Kidney epithelial cell (primary cell): Measurements from ENCODE around the gene N4BP2L1. TPM values are rescaled to one million over a fixed set of nuclear protein-coding genes. Genes with fewer than 3 reads are reported as not detected.

Experiments
- DNase-seq: peaks from one replicate; pipeline ENCODE4 v3.0.0-alpha.2; 2010; ENCODE audit warnings: low read depth
- H3K27me3 ChIP-seq: 2 replicates; pipeline ENCODE4 v1.6.0; 2011; ENCODE audit warnings: low read length; ENCODE audit not compliant: control insufficient read depth, insufficient read depth
- H3K36me3 ChIP-seq: 2 replicates; pipeline ENCODE4 v1.5.1; 2011; ENCODE audit warnings: low read length; ENCODE audit not compliant: control insufficient read depth, insufficient read depth
- H3K4me3 ChIP-seq: 2 replicates; pipeline ENCODE4 v1.5.1; 2011; ENCODE audit warnings: low read depth, mild to moderate bottlenecking, control low read depth, low read length
- CTCF ChIP-seq: IDR thresholded peaks from 2 replicates; pipeline ENCODE4 v1.5.1; 2011; ENCODE audit warnings: mild to moderate bottlenecking, moderate library complexity, low read length, control low read depth, inconsistent platforms; ENCODE audit not compliant: insufficient read depth, poor library complexity, severe bottlenecking
- total RNA-seq: library from RNA; depleted of rRNA; stranded (reverse); fragments of >200 nt; gene quantifications from 2 replicates; pipeline ENCODE4 v1.2.3, GENCODE V29; 2015

N4BP2L1 gene
- total RNA-seq, 1 donor from 2014 or later, result 4.4 TPM

GRCh38 chr13:32472194-32472621 lies 44.3 kb upstream of the N4BP2L1 start:
- Histone ChIP-seq H3K4me3 (no peak overlapping the region), H3K27me3 (no peaks in the 10 kb centered on the region), H3K36me3 (no peaks in the 10 kb centered on the region)
- no peak for DNase-seq
- TF ChIP-seq CTCF, result no peak

GRCh38 chr13:32471187-32471922 lies 43.4 kb upstream of the N4BP2L1 start:
- TF ChIP-seq CTCF, result no peak
- DNase-seq, result no peak
- no peaks in the 10 kb centered on the region for H3K27me3 ChIP-seq
- H3K4me3 ChIP-seq, result no peak overlapping the region
- no peaks in the 10 kb centered on the region for H3K36me3 ChIP-seq

- Histone ChIP-seq H3K27me3 (no peaks in the 10 kb centered on the region), H3K36me3 (no peaks in the 10 kb centered on the region), H3K4me3 (no peak overlapping the region)
- no peak for TF ChIP-seq CTCF
- DNase-seq, result no peak
Measured at GRCh38 chr13:32468502-32469142, 40.7 kb upstream of the N4BP2L1 start.

GRCh38 chr13:32456591-32456990 lies 28.7 kb upstream of the N4BP2L1 start:
- H3K36me3 ChIP-seq, result no peaks in the 10 kb centered on the region
- no peak for DNase-seq
- no peak for TF ChIP-seq CTCF
- H3K27me3 ChIP-seq, result no peaks in the 10 kb centered on the region
- H3K4me3 ChIP-seq, result no peak overlapping the region

- TF ChIP-seq CTCF, result no peak
Measured at GRCh38 chr13:32455594-32455903, 27.6 kb upstream of the N4BP2L1 start.

GRCh38 chr13:32454886-32455593 lies 27.1 kb upstream of the N4BP2L1 start:
- no peak for DNase-seq
- H3K36me3 ChIP-seq, result no peaks in the 10 kb centered on the region
- H3K4me3 ChIP-seq, result no peak overlapping the region
- TF ChIP-seq CTCF, result no peak
- H3K27me3 ChIP-seq, result no peaks in the 10 kb centered on the region

More at GRCh38 chr13:32455594-32455903, 27.6 kb upstream of the N4BP2L1 start:
- no peaks in the 10 kb centered on the region for H3K36me3 ChIP-seq
- H3K4me3 ChIP-seq, result no peak overlapping the region
- no peak for DNase-seq
- no peaks in the 10 kb centered on the region for H3K27me3 ChIP-seq
